ENCODE results near the gene SIMC1.

Gene SIMC1

DNA sequence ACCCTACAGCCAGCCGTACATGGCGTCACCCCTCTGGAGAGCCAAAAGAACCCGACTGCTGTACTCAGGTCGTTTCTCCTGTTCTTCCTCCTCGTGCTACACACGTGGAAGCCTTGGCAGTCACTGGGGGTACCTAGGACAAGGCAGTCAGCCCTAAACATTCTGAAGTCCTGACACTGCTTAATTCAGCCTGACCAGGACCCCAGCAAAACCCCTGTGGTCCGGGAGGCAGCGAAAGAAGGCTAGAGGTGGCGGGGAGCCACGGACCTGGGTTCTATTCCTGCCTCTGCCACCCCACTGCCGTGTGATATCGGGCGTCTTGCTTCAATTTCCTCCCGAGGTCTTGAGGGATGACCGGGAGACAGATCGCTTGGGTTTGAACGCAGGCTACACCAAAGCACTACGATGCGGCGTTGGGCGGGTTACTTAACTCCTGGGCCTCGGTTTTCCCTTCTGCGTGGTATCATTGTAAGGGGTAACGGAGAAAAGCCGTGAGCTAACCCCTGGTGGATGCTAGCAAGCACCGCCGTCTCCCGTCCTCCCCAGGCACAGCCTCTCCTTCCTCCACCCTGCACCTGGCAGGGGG is 126.6 kb downstream of the SIMC1 start:
- H3K4me3 ChIP-seq (replicated peaks in 1 of 2; ENCODE audit: low read depth in 2 of 2, low read length in 2 of 2), result peak overlapping the region; percentile 58 to 65
- DNase-seq (ENCODE audit: low read depth in 2 of 2), result no peak
- TF ChIP-seq, protein P1, sequence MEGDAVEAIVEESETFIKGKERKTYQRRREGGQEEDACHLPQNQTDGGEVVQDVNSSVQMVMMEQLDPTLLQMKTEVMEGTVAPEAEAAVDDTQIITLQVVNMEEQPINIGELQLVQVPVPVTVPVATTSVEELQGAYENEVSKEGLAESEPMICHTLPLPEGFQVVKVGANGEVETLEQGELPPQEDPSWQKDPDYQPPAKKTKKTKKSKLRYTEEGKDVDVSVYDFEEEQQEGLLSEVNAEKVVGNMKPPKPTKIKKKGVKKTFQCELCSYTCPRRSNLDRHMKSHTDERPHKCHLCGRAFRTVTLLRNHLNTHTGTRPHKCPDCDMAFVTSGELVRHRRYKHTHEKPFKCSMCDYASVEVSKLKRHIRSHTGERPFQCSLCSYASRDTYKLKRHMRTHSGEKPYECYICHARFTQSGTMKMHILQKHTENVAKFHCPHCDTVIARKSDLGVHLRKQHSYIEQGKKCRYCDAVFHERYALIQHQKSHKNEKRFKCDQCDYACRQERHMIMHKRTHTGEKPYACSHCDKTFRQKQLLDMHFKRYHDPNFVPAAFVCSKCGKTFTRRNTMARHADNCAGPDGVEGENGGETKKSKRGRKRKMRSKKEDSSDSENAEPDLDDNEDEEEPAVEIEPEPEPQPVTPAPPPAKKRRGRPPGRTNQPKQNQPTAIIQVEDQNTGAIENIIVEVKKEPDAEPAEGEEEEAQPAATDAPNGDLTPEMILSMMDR (IDR thresholded peaks at IDR 0.05; ENCODE audit: low read depth, low read length), result no peak

GRCh38 chr5:176365351-176366231 is 127.4 kb downstream of the SIMC1 start, which contains the start of gene ARL10:
Gene ARL10, plus strand, starts transcription at chr5:176365487. Its CDS starts 77 bp downstream, at chr5:176365564.
- peak within 1 kb of the TSS; percentile 58 to 65 for H3K4me3 ChIP-seq (replicated peaks in 1 of 2; ENCODE audit: low read depth in 2 of 2, low read length in 2 of 2)
- TF ChIP-seq, protein P1 (IDR thresholded peaks at IDR 0.05; ENCODE audit: low read depth, low read length), result no peak
- peak; percentile 50 to 54 for DNase-seq (ENCODE audit: low read depth in 2 of 2)

- TF ChIP-seq, protein P1 (IDR thresholded peaks at IDR 0.05; ENCODE audit: low read depth, low read length), result no peak
- H3K4me3 ChIP-seq (replicated peaks in 1 of 2; ENCODE audit: low read depth in 2 of 2, low read length in 2 of 2), result peak overlapping the region; percentile 58 to 65
- no peak for DNase-seq (ENCODE audit: low read depth in 2 of 2)
Observed at GRCh38 chr5:176366232-176366894, 128.1 kb downstream of the SIMC1 start.

- no peak for DNase-seq (ENCODE audit: low read depth in 2 of 2)
- TF ChIP-seq, protein P1 (IDR thresholded peaks at IDR 0.05; ENCODE audit: low read depth, low read length), result no peak
- H3K4me3 ChIP-seq (replicated peaks in 1 of 2; ENCODE audit: low read depth in 2 of 2, low read length in 2 of 2), result no peak overlapping the region
Observed at GRCh38 chr5:176368726-176369125, 130.5 kb downstream of the SIMC1 start.

DNA sequence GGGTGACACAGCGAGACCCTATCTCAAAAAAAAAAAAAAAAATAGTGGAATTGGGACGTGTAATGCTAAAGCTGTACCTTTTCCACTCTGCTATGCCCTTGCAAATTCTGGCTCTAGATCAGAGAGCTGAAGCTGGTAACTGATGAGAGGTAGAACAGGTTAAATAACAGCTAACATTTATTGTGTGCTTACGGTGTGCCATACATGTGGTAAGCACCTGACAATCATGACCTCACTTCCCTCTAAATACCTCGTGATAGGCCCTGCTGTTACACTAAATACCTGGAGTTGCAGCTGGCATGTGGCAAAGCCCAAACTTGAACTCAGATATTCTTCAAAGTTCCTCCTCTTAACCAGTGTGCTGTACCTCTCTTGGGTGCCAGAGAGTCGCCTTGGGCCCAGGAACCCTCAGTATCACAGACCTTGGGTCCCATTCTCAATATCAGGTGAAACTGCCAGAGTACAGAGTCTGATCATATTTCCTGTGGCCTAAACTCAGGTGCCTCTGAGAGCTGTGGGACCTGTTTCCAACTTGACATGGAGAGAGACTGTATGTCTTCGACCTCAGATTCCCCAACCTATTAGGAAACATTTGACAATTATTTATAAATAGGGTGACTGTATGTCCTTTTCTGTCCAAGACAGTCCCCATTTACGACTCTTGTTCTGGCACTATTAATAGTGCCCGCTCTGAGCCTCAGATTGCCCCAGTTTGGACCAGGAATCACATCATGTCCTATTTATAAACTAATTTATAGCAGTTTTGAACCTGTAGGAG is 131.9 kb downstream of the SIMC1 start:
- no peak for DNase-seq (ENCODE audit: low read depth in 2 of 2)
- TF ChIP-seq, protein P1 (IDR thresholded peaks at IDR 0.05; ENCODE audit: low read depth, low read length), result no peak

More for the DNA sequence above, 131.9 kb downstream of the SIMC1 start:
- H3K4me3 ChIP-seq (replicated peaks in 1 of 2; ENCODE audit: low read depth in 2 of 2, low read length in 2 of 2), result no peak overlapping the region

Measured in cardiac fibroblast (primary cell).